Activated B cell treated with CpG ODN at 0.5 μM for 24 hours (primary cell): ENCODE measurements around the gene PSMC5. TPM values are rescaled to one million over a fixed set of nuclear protein-coding genes. Genes with fewer than 3 reads are reported as not detected.

Source experiments
- ATAC-seq: fragments of 200-7000 bp; cut with Tn5 transposase; one replicate; pipeline ENCODE4 v1.10.0; 2021; ENCODE audit warnings: low read depth, mild to moderate bottlenecking, moderate library complexity
- CTCF ChIA-PET: fragments of 350-600 bp; sonication (Branson Sonifier 250); formaldehyde crosslinking; loops from one replicate; lab custom pipeline; 2021; ENCODE audit warnings: antibody characterized with exemption; lab: Charles Lee
- POLR2A ChIA-PET: fragments of 350-600 bp; sonication (Branson Sonifier 250); formaldehyde crosslinking; loops from one replicate; lab custom pipeline; 2021; ENCODE audit warnings: antibody characterized with exemption; lab: Charles Lee
- DNase-seq: peaks from one replicate; pipeline ENCODE4 v3.0.0; 2022
- H3K27ac Mint-ChIP-seq: one replicate; pipeline ENCODE4 v1.8.0; 2020; ENCODE audit warnings: mixed read lengths
- H3K27me3 Mint-ChIP-seq: one replicate; pipeline ENCODE4 v1.8.0; 2021; ENCODE audit warnings: mixed read lengths
- H3K36me3 Mint-ChIP-seq: one replicate; pipeline ENCODE4 v1.8.0; 2021; ENCODE audit warnings: low read depth, mixed read lengths
- H3K4me1 Mint-ChIP-seq: one replicate; pipeline ENCODE4 v1.8.0; 2021; ENCODE audit warnings: mixed read lengths
- H3K4me3 Mint-ChIP-seq: one replicate; pipeline ENCODE4 v1.8.0; 2020; ENCODE audit warnings: mild to moderate bottlenecking, mixed read lengths
- H3K9me3 Mint-ChIP-seq: one replicate; pipeline ENCODE4 v1.8.0; 2020; ENCODE audit warnings: mixed read lengths
- intact Hi-C: fragments of 100-400 bp; cut with micrococcal nuclease; formaldehyde crosslinking; loops from one replicate; pipeline ENCODE4 v1.15.1; 2024
- total RNA-seq: library from RNA; stranded (reverse); gene quantifications from 2 replicates; pipeline ENCODE4 v1.2.3, GENCODE V29; 2022
- TF ChIP-seq, protein P1 (sequence below): fragments of 200-600 bp; IDR thresholded peaks from one replicate; pipeline ENCODE4 v1.8.0; 2022; ENCODE audit warnings: antibody characterized with exemption, mild to moderate bottlenecking

Gene PSMC5
- total RNA-seq, 1 donor from 2014 or later = 157 TPM

DNA sequence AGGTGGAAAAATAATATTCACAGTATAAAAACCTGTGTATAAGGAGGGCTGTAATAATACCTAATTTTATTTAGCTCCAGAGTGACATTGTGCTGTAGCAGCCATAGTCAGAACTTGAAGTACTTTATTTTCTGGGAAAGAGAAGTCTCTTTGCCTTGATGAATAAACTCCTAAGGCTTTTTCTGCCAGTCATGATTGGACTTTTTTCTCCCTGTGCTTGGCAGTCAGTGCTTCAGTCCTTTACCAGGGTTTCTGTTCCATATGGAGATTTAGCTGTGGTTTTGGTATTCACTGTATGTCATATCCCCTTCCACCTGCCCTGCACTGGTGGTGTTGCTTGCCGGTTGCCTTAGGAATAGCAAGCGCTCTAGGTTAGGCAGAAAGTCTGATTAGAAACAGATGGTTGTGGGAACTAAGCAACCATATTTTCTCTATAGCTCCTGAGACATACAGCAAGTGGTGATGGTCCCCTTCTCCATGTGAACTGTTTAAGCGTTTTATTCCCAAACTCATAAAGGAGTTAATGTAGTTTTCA, 28.6 kb upstream of the PSMC5 start:
- H3K4me1 Mint-ChIP-seq = no peaks in the 10 kb centered on the region
- ChIA-PET CTCF (no interaction called here), POLR2A (interaction anchor here (1.5 kb wide), 1 partner anchor 25 kb away, joined by 4 read pairs; the partner anchor contains the start of genes CCDC47 and DDX42)
- no peak overlapping the region for H3K4me3 Mint-ChIP-seq
- H3K36me3 Mint-ChIP-seq = peaks cover 84% of the 10 kb centered on the region
- no peak for DNase-seq
- ATAC-seq = no peak
- H3K27me3 Mint-ChIP-seq = no peaks in the 10 kb centered on the region
- H3K27ac Mint-ChIP-seq = no peak overlapping the region
- no peaks in the 10 kb centered on the region for H3K9me3 Mint-ChIP-seq
- intact Hi-C loops = no loop called here
- TF ChIP-seq, protein P1, sequence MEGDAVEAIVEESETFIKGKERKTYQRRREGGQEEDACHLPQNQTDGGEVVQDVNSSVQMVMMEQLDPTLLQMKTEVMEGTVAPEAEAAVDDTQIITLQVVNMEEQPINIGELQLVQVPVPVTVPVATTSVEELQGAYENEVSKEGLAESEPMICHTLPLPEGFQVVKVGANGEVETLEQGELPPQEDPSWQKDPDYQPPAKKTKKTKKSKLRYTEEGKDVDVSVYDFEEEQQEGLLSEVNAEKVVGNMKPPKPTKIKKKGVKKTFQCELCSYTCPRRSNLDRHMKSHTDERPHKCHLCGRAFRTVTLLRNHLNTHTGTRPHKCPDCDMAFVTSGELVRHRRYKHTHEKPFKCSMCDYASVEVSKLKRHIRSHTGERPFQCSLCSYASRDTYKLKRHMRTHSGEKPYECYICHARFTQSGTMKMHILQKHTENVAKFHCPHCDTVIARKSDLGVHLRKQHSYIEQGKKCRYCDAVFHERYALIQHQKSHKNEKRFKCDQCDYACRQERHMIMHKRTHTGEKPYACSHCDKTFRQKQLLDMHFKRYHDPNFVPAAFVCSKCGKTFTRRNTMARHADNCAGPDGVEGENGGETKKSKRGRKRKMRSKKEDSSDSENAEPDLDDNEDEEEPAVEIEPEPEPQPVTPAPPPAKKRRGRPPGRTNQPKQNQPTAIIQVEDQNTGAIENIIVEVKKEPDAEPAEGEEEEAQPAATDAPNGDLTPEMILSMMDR = no peak

DNA sequence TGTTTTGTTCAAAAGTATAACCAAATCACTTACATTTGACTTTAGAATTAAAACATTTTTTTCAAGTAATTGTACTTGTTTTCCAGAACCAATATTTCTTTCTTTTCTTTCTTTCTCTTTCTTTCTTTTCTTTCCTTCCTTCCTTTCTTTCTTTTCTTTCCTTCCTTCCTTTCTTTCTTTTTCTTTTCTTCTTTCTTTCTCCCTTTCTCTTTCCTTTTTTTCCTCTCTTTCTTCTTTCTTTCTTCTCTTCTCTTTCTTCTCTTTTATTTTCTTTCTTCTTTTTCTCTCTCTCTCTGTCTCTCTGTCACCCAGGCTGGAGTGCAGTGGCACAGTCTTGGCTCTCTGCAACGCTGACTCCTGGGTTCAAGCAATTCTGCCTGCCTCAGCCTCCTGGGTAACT, 26.4 kb upstream of the PSMC5 start:
- ATAC-seq = no peak
- Mint-ChIP-seq H3K36me3 (peaks cover 80% of the 10 kb centered on the region), H3K4me3 (no peak overlapping the region), H3K9me3 (no peaks in the 10 kb centered on the region), H3K27me3 (no peaks in the 10 kb centered on the region), H3K4me1 (no peaks in the 10 kb centered on the region), H3K27ac (no peak overlapping the region)
- ChIA-PET CTCF (no interaction called here), POLR2A (no interaction called here)
- intact Hi-C loops = no loop called here
- TF ChIP-seq, protein P1 = no peak
- no peak for DNase-seq

DNA sequence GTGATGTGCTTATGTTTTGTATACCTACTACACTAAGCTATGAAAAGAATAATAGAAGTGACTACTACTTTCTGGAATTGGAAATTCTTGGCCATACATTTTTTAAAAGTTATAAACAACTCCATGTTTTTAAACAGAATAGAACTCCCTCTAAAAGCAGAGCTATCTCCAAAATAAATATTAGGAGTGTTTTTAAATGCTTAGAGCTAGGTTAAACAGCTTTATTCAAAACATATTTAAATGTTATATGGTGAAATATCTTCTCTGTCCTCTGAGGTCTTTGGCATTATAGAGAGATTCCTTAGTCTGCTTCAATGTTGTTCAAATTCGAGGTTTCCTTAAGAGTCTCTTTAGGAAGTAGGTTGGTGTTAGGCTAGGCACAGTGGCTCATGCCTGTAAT, 22.9 kb upstream of the PSMC5 start:
- peaks cover 6% of the 10 kb centered on the region for H3K4me1 Mint-ChIP-seq
- POLR2A ChIA-PET = interaction anchor here (1.9 kb wide), 1 partner anchor 31 kb away, joined by 8 read pairs; the partner anchor contains the start of genes CCDC47 and DDX42

DNA sequence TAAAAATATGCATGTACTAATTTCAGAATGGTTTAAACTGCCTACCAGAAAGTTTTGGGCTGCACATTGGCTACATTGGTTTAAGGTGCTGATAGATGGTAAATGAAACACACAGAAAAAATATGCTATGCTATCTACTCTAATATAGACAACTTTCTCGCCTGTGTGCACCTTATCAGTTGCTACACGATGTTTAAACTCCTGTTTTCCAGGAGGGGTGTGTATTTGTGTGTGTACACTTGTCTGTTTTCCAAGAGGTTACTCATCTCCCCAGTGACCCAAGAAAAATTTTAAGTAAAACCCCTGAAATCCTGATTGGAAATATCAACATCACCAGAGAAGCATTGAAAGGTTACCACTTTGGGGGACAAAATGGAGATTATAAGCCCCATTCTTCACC, 21.6 kb upstream of the PSMC5 start:
- Mint-ChIP-seq H3K9me3 (no peaks in the 10 kb centered on the region), H3K27ac (no peak overlapping the region), H3K36me3 (peaks cover 77% of the 10 kb centered on the region), H3K4me1 (peaks cover 15% of the 10 kb centered on the region), H3K27me3 (no peaks in the 10 kb centered on the region), H3K4me3 (no peak overlapping the region)
- ChIA-PET POLR2A (no interaction called here), CTCF (no interaction called here)
- ATAC-seq (no peak), DNase-seq (no peak)
- intact Hi-C loops = no loop called here
- TF ChIP-seq, protein P1 = no peak

More for the DNA sequence above, 22.9 kb upstream of the PSMC5 start:
- H3K27ac Mint-ChIP-seq = no peak overlapping the region
- no peaks in the 10 kb centered on the region for H3K9me3 Mint-ChIP-seq
- no peak overlapping the region for H3K4me3 Mint-ChIP-seq
- no peak for ATAC-seq
- TF ChIP-seq, protein P1 = no peak
- DNase-seq = no peak
- H3K27me3 Mint-ChIP-seq = no peaks in the 10 kb centered on the region
- intact Hi-C loops = no loop called here
- CTCF ChIA-PET = no interaction called here
- H3K36me3 Mint-ChIP-seq = peaks cover 79% of the 10 kb centered on the region

DNA sequence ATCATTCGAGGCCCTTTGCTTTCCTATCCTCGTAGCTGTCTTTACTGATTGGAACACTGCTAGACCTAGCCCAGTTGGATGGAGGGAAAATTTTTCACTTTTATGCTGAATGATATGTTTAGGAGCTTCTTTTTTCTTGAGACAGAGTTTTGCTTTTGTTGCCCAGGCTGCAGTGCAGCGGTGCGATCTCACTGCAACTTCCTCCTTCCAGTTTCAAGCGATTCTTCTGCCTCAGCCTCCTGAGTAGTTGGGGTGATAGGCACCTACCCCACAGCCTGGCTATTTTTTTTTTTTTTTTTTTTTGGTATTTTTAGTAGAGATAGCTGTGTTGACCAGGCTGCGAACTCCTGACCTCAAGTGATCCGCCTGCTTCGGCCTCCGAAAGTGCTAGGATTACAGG, 17.3 kb upstream of the PSMC5 start:
- Mint-ChIP-seq H3K36me3 (peaks cover 93% of the 10 kb centered on the region), H3K27ac (peak overlapping the region; percentile 36), H3K9me3 (no peaks in the 10 kb centered on the region), H3K4me3 (no peak overlapping the region), H3K27me3 (no peaks in the 10 kb centered on the region), H3K4me1 (peaks cover 15% of the 10 kb centered on the region)
- ChIA-PET POLR2A (interaction anchor here (1.8 kb wide), 1 partner anchor 36 kb away, joined by 5 read pairs; the partner anchor contains the start of genes CCDC47 and DDX42), CTCF (interaction anchor here (1.0 to 1.1 kb wide), 2 partner anchors 67 to 112 kb away, joined by 3 read pairs; no protein-coding TSS in a partner anchor)
- intact Hi-C loops = no loop called here
- no peak for DNase-seq
- ATAC-seq = peak; percentile 65
- TF ChIP-seq, protein P1 = no peak
